Measurements from ENCODE around the gene PPP2R5C. TPM values are rescaled to one million over a fixed set of nuclear protein-coding genes. Genes with fewer than 3 reads are reported as not detected.
"Not testable (repeated sequence)": the region's sequence is repeated elsewhere in the genome, so short reads cannot be mapped to it uniquely, and the experiment has no call there.

The PPP2R5C gene
- total and polyA plus RNA-seq, 2 of the 4 experiments (the other 2 are of a cell fraction), result 65.9 to 78.7 TPM

DNA sequence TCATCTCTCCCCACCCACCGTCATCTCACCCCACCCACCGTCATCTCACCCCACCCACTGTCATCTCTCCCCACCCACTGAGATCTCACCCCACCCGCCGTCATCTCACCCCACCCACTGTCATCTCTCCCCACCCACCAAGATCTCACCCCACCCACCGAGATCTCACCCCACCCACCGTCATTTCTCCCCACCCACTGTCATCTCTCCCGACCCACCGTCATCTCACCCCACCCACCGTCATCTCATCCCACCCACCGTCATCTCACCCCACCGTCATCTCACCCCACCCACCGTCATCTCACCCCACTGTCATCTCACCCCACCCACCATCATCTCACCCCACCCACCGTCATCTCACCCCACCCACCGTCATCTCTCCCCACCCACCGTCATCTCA is 49.2 kb upstream of the PPP2R5C start:
- POLR2A ChIA-PET (ENCODE audit: unreplicated experiment); BruUV-seq (replicated peaks); DNase-seq; H4K91ac ChIP-seq (ENCODE audit: insufficient read depth, low read depth, low read length); H3K9ac ChIP-seq (ENCODE audit: low read depth, low read length); in situ Hi-C loops (cut with MboI; ENCODE audit: low sequenced_read_pairs); ATAC-seq (ENCODE audit: low read depth); H3K4me3 ChIP-seq (ENCODE audit: insufficient read depth, low read depth, low read length); H2BK120ac ChIP-seq (ENCODE audit: low read depth, low read length); H3K36me3 ChIP-seq (ENCODE audit: control insufficient read depth, insufficient read depth, low read length); H4K5ac ChIP-seq (ENCODE audit: low read depth, low read length); dilution Hi-C loops (cut with HindIII; ENCODE audit: low sequenced_read_pairs, unreplicated experiment); H2BK15ac ChIP-seq (ENCODE audit: low read depth, low read length); H2AK9ac ChIP-seq (replicated peaks; ENCODE audit: low read depth, low read length, poor library complexity); H3K9me3 ChIP-seq (ENCODE audit: control insufficient read depth, insufficient read depth, low read length); H3K18ac ChIP-seq (ENCODE audit: low read depth, low read length); H3K4me1 ChIP-seq (ENCODE audit: control insufficient read depth, insufficient read depth, low read length); H3K23ac ChIP-seq (ENCODE audit: low read depth, low read length); H2BK20ac ChIP-seq (ENCODE audit: low read depth, low read length); H3K14ac ChIP-seq (replicated peaks; ENCODE audit: low read depth, low read length); CTCF ChIA-PET; H3K27me3 ChIP-seq (ENCODE audit: control insufficient read depth, insufficient read depth, low read length); H2AK5ac ChIP-seq (ENCODE audit: low read depth, low read length); H2BK5ac ChIP-seq (ENCODE audit: low read depth, low read length, poor library complexity, severe bottlenecking); H4K20me1 ChIP-seq (ENCODE audit: insufficient read depth, low read length); H3K9me1 ChIP-seq (ENCODE audit: insufficient read depth, low read length); H3K4me2 ChIP-seq (ENCODE audit: low read depth, low read length); H4K8ac ChIP-seq (ENCODE audit: low read depth in 2 of 2, low read length in 2 of 2); intact Hi-C loops (cut with micrococcal nuclease); H3K27ac ChIP-seq (ENCODE audit: insufficient read depth, low read length); H2AFZ ChIP-seq (replicated peaks; ENCODE audit: low read length, poor library complexity); H3K56ac ChIP-seq (ENCODE audit: extremely low read depth, insufficient read depth, low read length); H3K79me1 ChIP-seq (ENCODE audit: low read depth in 1 of 2, low read length in 2 of 2); H3K4ac ChIP-seq (ENCODE audit: low read depth, low read length): not testable (repeated sequence)
- WGBS, 2 experiments (ENCODE audit: extremely low coverage in 2 of 2, insufficient read length in 1 of 2), result 67% methylated on average over 3 of the region's 15 CpGs; no CpG with 5 or more reads in 1 of the 2 experiments

DNA sequence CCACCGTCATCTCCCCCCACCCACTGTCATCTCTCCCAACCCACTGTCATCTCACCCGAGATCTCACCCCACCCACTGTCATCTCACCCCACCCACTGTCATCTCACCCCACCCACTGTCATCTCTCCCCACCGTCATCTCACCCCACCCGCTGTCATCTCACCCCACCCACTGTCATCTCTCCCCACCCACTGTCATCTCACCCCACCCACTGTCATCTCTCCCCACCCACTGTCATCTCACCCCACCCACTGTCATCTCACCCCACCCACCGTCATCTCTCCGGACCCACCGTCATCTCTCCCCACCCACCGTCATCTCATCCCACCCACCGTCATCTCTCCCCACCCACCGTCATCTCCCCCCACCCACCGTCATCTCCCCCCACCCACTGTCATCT is 48.4 kb upstream of the PPP2R5C start:
- ATAC-seq (ENCODE audit: low read depth); H3K9me1 ChIP-seq (ENCODE audit: insufficient read depth, low read length); H4K5ac ChIP-seq (ENCODE audit: low read depth, low read length); H3K18ac ChIP-seq (ENCODE audit: low read depth, low read length); intact Hi-C loops (cut with micrococcal nuclease); H2BK5ac ChIP-seq (ENCODE audit: low read depth, low read length, poor library complexity, severe bottlenecking); H2AK5ac ChIP-seq (ENCODE audit: low read depth, low read length); H3K9me3 ChIP-seq (ENCODE audit: control insufficient read depth, insufficient read depth, low read length); H4K20me1 ChIP-seq (ENCODE audit: insufficient read depth, low read length); H2BK120ac ChIP-seq (ENCODE audit: low read depth, low read length); H2AFZ ChIP-seq (replicated peaks; ENCODE audit: low read length, poor library complexity); H3K4me1 ChIP-seq (ENCODE audit: control insufficient read depth, insufficient read depth, low read length); H3K9ac ChIP-seq (ENCODE audit: low read depth, low read length); H2BK15ac ChIP-seq (ENCODE audit: low read depth, low read length); H3K27me3 ChIP-seq (ENCODE audit: control insufficient read depth, insufficient read depth, low read length); H4K91ac ChIP-seq (ENCODE audit: insufficient read depth, low read depth, low read length); in situ Hi-C loops (cut with MboI; ENCODE audit: low sequenced_read_pairs); BruUV-seq (replicated peaks); H3K4me3 ChIP-seq (ENCODE audit: insufficient read depth, low read depth, low read length); POLR2A ChIA-PET (ENCODE audit: unreplicated experiment); CTCF ChIA-PET; H2BK20ac ChIP-seq (ENCODE audit: low read depth, low read length); H3K36me3 ChIP-seq (ENCODE audit: control insufficient read depth, insufficient read depth, low read length); dilution Hi-C loops (cut with HindIII; ENCODE audit: low sequenced_read_pairs, unreplicated experiment); H3K23ac ChIP-seq (ENCODE audit: low read depth, low read length); H3K14ac ChIP-seq (replicated peaks; ENCODE audit: low read depth, low read length); H4K8ac ChIP-seq (ENCODE audit: low read depth in 2 of 2, low read length in 2 of 2); H3K79me1 ChIP-seq (ENCODE audit: low read depth in 1 of 2, low read length in 2 of 2); H3K4me2 ChIP-seq (ENCODE audit: low read depth, low read length); H2AK9ac ChIP-seq (replicated peaks; ENCODE audit: low read depth, low read length, poor library complexity); H3K27ac ChIP-seq (ENCODE audit: insufficient read depth, low read length); DNase-seq; H3K4ac ChIP-seq (ENCODE audit: low read depth, low read length); H3K56ac ChIP-seq (ENCODE audit: extremely low read depth, insufficient read depth, low read length): not testable (repeated sequence)
- no CpG with 5 or more reads among the region's 11 CpGs for WGBS, 2 experiments (ENCODE audit: extremely low coverage in 2 of 2, insufficient read length in 1 of 2)
